ENCODE results near the gene STH.
A peak's percentile ranks its signal among the peaks of the same experiment; 100 is the strongest.

STH gene

GRCh38 chr17:45984368-45984767 lies 14.7 kb upstream of the STH start:
- no peak for DNase-seq

GRCh38 chr17:45985447-45985846 lies 13.6 kb upstream of the STH start:
- no peak for DNase-seq

GRCh38 chr17:45986056-45986455 lies 13.0 kb upstream of the STH start:
- DNase-seq: no peak

GRCh38 chr17:45987706-45988105 lies 11.3 kb upstream of the STH start:
- no peak for DNase-seq

GRCh38 chr17:45989759-45990158 lies 9.3 kb upstream of the STH start:
- no peak for DNase-seq

GRCh38 chr17:45990886-45991285 lies 8.2 kb upstream of the STH start:
- no peak for DNase-seq

- no peak for DNase-seq
These were observed 7.7 kb upstream of the STH start for GRCh38 chr17:45991341-45991740.

- peak in 11 of 56 donors; percentile 15 to 65 (median 34) for DNase-seq
These were observed 6.9 kb upstream of the STH start for GRCh38 chr17:45992175-45992574.

GRCh38 chr17:45992904-45993303 lies 6.1 kb upstream of the STH start:
- DNase-seq: no peak

GRCh38 chr17:45993962-45994627 lies 5.0 kb upstream of the STH start:
- DNase-seq: no peak

GRCh38 chr17:45994987-45995386 lies 4.1 kb upstream of the STH start:
- no peak for DNase-seq

- DNase-seq: no peak
These were observed 3.3 kb upstream of the STH start for GRCh38 chr17:45995627-45996270.

- no peak for DNase-seq
These were observed 2.6 kb upstream of the STH start for GRCh38 chr17:45996282-45996937.

- DNase-seq: no peak
These were observed 1.9 kb upstream of the STH start for GRCh38 chr17:45997166-45997565.

GRCh38 chr17:45997624-45998023 lies 1.4 kb upstream of the STH start:
- DNase-seq: no peak

GRCh38 chr17:45999900-46000290 lies 845 bp downstream of the STH start:
- DNase-seq: no peak

- DNase-seq: no peak
These were observed 1.2 kb downstream of the STH start for GRCh38 chr17:46000292-46000691.

GRCh38 chr17:46000757-46001156 lies 1.7 kb downstream of the STH start:
- no peak for DNase-seq

GRCh38 chr17:46001390-46002310 lies 2.6 kb downstream of the STH start:
- peak in 4 of 56 donors; percentile 23 to 47 (median 33) for DNase-seq

GRCh38 chr17:46002311-46002972 lies 3.4 kb downstream of the STH start:
- peak in 46 of 56 donors; percentile 13 to 86 (median 48) for DNase-seq

- DNase-seq: no peak
These were observed 3.9 kb downstream of the STH start for GRCh38 chr17:46002973-46003316.

Measured in amygdala (tissue), 56 donors.